Lung (tissue), 12 donors: Measurements from ENCODE around the gene ROR1. TPM values are rescaled to one million over a fixed set of nuclear protein-coding genes. Genes with fewer than 3 reads are reported as not detected.

Experiments
- ATAC-seq: fragments of 200-7000 bp; cut with Tn5 transposase; one replicate; pipeline ENCODE4 v1.9.1; 2020; ENCODE audit warnings: moderate number of reproducible peaks; ENCODE audit not compliant: insufficient read depth, low FRiP score
- DNase-seq, 3 donors: peaks; one replicate each; pipeline ENCODE4 v3.0.0-alpha.2; 2013 to 2017
- H3K27ac ChIP-seq, 2 donors: one replicate each; pipeline ENCODE4 v1.5.1; 2013; ENCODE audit warnings: mild to moderate bottlenecking in 2 of 2, moderate library complexity in 2 of 2, control low read depth in 1 of 2, inconsistent platforms in 1 of 2, low read depth in 1 of 2, low read length in 1 of 2
- H3K27me3 ChIP-seq, 3 donors: one replicate each; pipeline ENCODE4 v1.5.1; 2013; ENCODE audit warnings: low read length in 2 of 3; ENCODE audit not compliant: control insufficient read depth in 3 of 3, insufficient read depth in 3 of 3
- H3K36me3 ChIP-seq, 4 donors: one replicate each; pipeline ENCODE4 v1.5.1; 2013; ENCODE audit warnings: low read length in 4 of 4, mild to moderate bottlenecking in 1 of 4, moderate library complexity in 1 of 4; ENCODE audit not compliant: control insufficient read depth in 4 of 4, insufficient read depth in 4 of 4
- H3K4me1 ChIP-seq, 5 donors: one replicate each; pipeline ENCODE4 v1.5.1; 2013; ENCODE audit warnings: low read length in 5 of 5, mild to moderate bottlenecking in 2 of 5, moderate library complexity in 1 of 5; ENCODE audit not compliant: control insufficient read depth in 5 of 5, insufficient read depth in 5 of 5
- H3K4me3 ChIP-seq: one replicate; pipeline ENCODE4 v1.5.1; 2013; ENCODE audit warnings: mild to moderate bottlenecking, control low read depth, moderate library complexity
- H3K9ac ChIP-seq, 2 donors: one replicate each; pipeline ENCODE4 v1.5.1; 2013; ENCODE audit warnings: low read length in 2 of 2, control low read depth in 1 of 2; ENCODE audit not compliant: insufficient read depth in 1 of 2
- H3K9me3 ChIP-seq, 4 donors: one replicate each; pipeline ENCODE4 v1.5.1; 2013; ENCODE audit warnings: low read length in 3 of 4, mild to moderate bottlenecking in 1 of 4, moderate library complexity in 1 of 4; ENCODE audit not compliant: control insufficient read depth in 4 of 4, insufficient read depth in 3 of 4
- WGBS, 2 donors: extraction: QIAGEN DNeasy Blood & Tissue Kit; methylation state at CpG; one replicate each; pipeline ENCODE4 v1.1.7; 2013; 5-methylcytosine and 5-hydroxymethylcytosine counted together
- polyA plus RNA-seq, 2 donors: library from polyadenylated mRNA; stranded (reverse); fragments of 200-250 nt; gene quantifications; one replicate each; pipeline ENCODE4 v1.2.1, GENCODE V29; 2013
- total RNA-seq, 2 donors: library from RNA; depleted of rRNA in 1 of 2; stranded (reverse); fragments of >200 nt in 1 of 2; gene quantifications; one replicate each; pipeline ENCODE4 v1.2.1, GENCODE V29; 2014 to 2021
- TF ChIP-seq, protein P1 (sequence below): IDR thresholded peaks from 2 replicates; pipeline ENCODE4 v1.5.1; 2012; ENCODE audit warnings: mild to moderate bottlenecking; ENCODE audit errors: control extremely low read depth, extremely low read depth
- donor health status: control.
- donor health status: control.
- donor health status: Bipolar disorder and iron deficiency.
- donor health status: healthy.
- donor health status: DM: yes; HTN: yes; CAD: no.

Gene ROR1
- total and polyA plus RNA-seq, 4 donors: 2.9 to 47.0 (median 14.0) TPM

DNA sequence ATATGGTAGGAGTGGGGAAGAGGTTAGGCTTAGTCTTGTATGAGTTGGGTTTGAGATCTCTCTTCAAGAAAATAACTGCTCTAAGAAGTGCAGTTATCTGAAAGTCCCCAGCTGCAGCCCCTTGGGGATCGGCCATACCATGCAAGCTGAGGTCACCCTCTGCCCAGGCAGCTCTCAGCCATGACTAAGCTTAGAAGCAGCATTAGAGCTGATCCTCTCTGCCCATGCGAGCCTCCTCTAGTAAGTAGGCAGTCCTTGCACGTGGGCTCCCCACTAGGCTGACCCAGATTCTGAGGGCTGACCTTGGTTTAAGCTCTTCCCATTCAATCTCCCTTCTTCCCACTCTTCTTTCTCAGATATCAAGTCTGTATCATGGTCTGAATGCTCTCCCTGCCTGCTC lies 308.6 kb downstream of the ROR1 start:
- DNase-seq (no peak), ATAC-seq (no peak)
- Histone ChIP-seq H3K9me3 (no peaks in the 10 kb centered on the region), H3K4me1 (peaks cover 0 to 3% (median 0%) of the 10 kb centered on the region in 5 donors), H3K36me3 (peaks cover 0 to 4% (median 1%) of the 10 kb centered on the region in 4 donors), H3K27ac (no peak overlapping the region), H3K4me3 (no peak overlapping the region), H3K9ac (no peak overlapping the region), H3K27me3 (no peaks in the 10 kb centered on the region)
- TF ChIP-seq, protein P1, sequence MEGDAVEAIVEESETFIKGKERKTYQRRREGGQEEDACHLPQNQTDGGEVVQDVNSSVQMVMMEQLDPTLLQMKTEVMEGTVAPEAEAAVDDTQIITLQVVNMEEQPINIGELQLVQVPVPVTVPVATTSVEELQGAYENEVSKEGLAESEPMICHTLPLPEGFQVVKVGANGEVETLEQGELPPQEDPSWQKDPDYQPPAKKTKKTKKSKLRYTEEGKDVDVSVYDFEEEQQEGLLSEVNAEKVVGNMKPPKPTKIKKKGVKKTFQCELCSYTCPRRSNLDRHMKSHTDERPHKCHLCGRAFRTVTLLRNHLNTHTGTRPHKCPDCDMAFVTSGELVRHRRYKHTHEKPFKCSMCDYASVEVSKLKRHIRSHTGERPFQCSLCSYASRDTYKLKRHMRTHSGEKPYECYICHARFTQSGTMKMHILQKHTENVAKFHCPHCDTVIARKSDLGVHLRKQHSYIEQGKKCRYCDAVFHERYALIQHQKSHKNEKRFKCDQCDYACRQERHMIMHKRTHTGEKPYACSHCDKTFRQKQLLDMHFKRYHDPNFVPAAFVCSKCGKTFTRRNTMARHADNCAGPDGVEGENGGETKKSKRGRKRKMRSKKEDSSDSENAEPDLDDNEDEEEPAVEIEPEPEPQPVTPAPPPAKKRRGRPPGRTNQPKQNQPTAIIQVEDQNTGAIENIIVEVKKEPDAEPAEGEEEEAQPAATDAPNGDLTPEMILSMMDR: no peak
- 85 to 86% methylated on average over 3 of the region's 3 CpGs for WGBS, 2 donors

DNA sequence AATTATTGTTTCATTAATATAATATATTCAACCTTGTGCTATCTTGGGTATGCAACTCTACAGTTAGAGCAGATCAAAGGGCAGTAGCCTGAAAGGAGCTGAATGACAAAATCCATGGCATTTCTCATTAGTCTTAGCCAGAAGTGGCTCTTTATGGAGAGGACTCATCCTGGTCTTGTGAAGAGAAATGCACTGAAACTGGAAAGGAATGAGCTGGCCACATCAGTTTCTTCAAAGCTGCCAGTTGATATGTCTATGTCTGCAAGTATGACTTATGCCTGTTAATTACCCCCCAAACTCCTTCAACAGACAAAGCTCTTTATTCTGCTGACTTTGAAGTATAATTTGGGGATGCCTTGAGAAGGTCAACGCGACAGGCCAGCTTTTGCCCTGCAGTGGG lies 310.6 kb downstream of the ROR1 start:
- no peaks in the 10 kb centered on the region for H3K36me3 ChIP-seq
- peaks cover 0 to 3% (median 0%) of the 10 kb centered on the region in 5 donors for H3K4me1 ChIP-seq
- 93 to 98% methylated on average over 2 of the region's 2 CpGs for whole genome bisulfite sequencing, 2 donors
- DNase-seq: no peak
- TF ChIP-seq, protein P1: no peak
- no peaks in the 10 kb centered on the region for H3K9me3 ChIP-seq
- H3K4me3 ChIP-seq: no peak overlapping the region
- H3K27ac ChIP-seq: no peak overlapping the region
- no peak overlapping the region for H3K9ac ChIP-seq
- ATAC-seq: no peak
- H3K27me3 ChIP-seq: no peaks in the 10 kb centered on the region

DNA sequence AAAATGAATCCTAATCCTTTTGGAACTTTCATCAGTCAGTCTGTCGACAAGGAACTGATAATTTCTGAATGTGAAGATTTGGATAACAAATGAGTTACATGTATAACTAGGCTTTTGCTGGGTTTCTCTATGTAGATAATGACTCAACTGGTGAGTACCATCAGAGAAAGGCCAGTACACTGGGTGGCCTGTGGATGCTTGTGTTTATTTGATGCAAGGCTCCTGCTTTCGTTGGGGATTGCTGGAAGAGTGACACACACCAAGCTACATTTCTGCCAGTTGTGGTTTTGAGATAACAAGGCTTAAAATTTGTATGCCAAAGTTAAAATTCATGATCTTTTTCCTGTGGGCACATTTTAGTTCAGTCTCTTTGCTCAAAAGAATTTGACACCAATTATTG lies 314.0 kb downstream of the ROR1 start:
- 62 to 63% methylated on average over 2 of the region's 2 CpGs for WGBS, 2 donors
- H3K4me1 ChIP-seq: peaks cover 0 to 12% (median 0%) of the 10 kb centered on the region in 5 donors
- DNase-seq: no peak
- no peak overlapping the region for H3K27ac ChIP-seq
- H3K27me3 ChIP-seq: no peaks in the 10 kb centered on the region
- peaks cover 0 to 2% (median 0%) of the 10 kb centered on the region in 4 donors for H3K36me3 ChIP-seq
- H3K9ac ChIP-seq: no peak overlapping the region
- no peaks in the 10 kb centered on the region for H3K9me3 ChIP-seq
- TF ChIP-seq, protein P1: no peak
- no peak overlapping the region for H3K4me3 ChIP-seq
- ATAC-seq: no peak

DNA sequence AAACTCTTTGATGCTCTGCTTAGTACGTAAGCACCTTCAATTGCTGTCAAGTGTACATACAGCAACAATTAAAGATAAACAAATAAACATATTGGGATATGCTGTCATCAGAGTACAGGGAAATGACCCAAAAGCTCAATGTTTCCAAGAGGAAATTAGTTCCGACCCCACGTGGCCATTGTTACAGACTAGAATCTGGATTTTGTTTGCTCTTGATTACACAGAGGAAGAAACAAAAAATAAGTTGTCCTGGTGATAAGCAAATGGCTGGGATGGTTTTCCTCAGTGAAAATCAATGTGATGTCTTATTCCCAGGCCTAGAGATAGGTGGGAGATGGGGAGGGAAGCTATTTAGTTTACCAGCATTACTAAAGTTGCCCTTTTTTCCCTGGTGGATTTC lies 316.6 kb downstream of the ROR1 start:
- Histone ChIP-seq H3K9me3 (no peaks in the 10 kb centered on the region), H3K4me3 (no peak overlapping the region), H3K27ac (no peak overlapping the region), H3K9ac (no peak overlapping the region), H3K27me3 (no peaks in the 10 kb centered on the region), H3K36me3 (peaks cover 0 to 2% (median 0%) of the 10 kb centered on the region in 4 donors), H3K4me1 (peaks cover 0 to 16% (median 0%) of the 10 kb centered on the region in 5 donors)
- 77 to 84% methylated on average over 3 of the region's 3 CpGs for WGBS, 2 donors
- no peak for ATAC-seq
- TF ChIP-seq, protein P1: no peak
- DNase-seq: no peak
